ENCODE results near the gene RXRG.

Gene RXRG

DNA sequence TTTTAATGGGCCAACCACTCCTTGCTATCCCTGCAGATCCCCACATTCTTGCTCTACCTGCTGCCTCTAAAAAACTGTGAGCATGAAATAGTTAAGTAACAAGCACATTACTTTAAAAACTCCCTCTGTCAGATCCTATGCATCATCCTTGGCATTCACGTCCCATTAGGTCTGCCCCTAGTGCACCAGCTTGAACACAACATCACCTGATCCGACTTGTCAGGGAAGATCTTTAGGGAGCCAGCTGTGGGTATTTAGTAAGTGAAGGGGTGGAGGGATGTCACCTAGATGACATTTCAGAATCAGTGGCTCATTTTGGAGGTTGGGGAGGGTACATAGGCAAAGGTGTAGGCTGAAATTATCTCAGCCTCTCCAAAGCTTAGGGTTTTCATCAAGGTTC is 33.5 kb downstream of the RXRG start:
- Histone ChIP-seq H3K27me3 (replicated peaks; ENCODE audit: control insufficient read depth, insufficient read depth, low read length) (no peaks in the 10 kb centered on the region; the same call in 1 of the 2 replicates), H3K36me3 (ENCODE audit: control insufficient read depth, insufficient read depth, low read length) (no peaks in the 10 kb centered on the region), H3K4me3 (replicated peaks; ENCODE audit: low read depth, low read length) (no peak overlapping the region)
- no peak for DNase-seq (ENCODE audit: extremely low read depth, insufficient read length)
- TF ChIP-seq CTCF (IDR thresholded peaks at IDR 0.05; ENCODE audit: insufficient read depth, low read length, poor library complexity, severe bottlenecking) = no peak

GRCh38 chr1:165409657-165410358 is 35.1 kb downstream of the RXRG start:
- H3K27me3 ChIP-seq (replicated peaks; ENCODE audit: control insufficient read depth, insufficient read depth, low read length) = no peaks in the 10 kb centered on the region; the same call in 1 of the 2 replicates
- no peak for TF ChIP-seq CTCF (IDR thresholded peaks at IDR 0.05; ENCODE audit: insufficient read depth, low read length, poor library complexity, severe bottlenecking)
- H3K4me3 ChIP-seq (replicated peaks; ENCODE audit: low read depth, low read length) = no peak overlapping the region
- DNase-seq (ENCODE audit: extremely low read depth, insufficient read length) = no peak
- H3K36me3 ChIP-seq (ENCODE audit: control insufficient read depth, insufficient read depth, low read length) = no peaks in the 10 kb centered on the region

DNA sequence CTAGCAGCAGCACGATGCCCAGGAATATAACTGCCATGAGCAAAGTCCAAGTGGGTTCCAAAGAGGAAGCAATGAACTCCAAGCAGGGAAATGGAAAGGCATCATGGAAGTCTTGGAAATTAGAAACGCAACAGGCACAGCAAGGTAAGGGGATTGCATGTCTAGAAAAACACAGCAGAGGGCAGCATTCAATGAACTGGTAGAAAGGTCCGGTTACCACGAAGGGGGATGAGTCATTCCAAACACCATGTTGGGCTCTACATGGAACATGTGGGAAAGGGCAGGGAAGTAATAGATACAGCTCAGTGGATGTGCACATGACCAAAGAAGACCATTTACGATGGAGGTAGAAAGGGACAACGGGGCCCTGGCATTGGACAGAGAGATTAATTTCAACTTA is 36.4 kb downstream of the RXRG start:
- Histone ChIP-seq H3K27me3 (replicated peaks; ENCODE audit: control insufficient read depth, insufficient read depth, low read length) (no peaks in the 10 kb centered on the region; the same call in 1 of the 2 replicates), H3K36me3 (ENCODE audit: control insufficient read depth, insufficient read depth, low read length) (no peaks in the 10 kb centered on the region), H3K4me3 (replicated peaks; ENCODE audit: low read depth, low read length) (no peak overlapping the region)
- DNase-seq (ENCODE audit: extremely low read depth, insufficient read length) = no peak
- TF ChIP-seq CTCF (IDR thresholded peaks at IDR 0.05; ENCODE audit: insufficient read depth, low read length, poor library complexity, severe bottlenecking) = peak; percentile 49

GRCh38 chr1:165407398-165407797 is 37.5 kb downstream of the RXRG start:
- no peak for TF ChIP-seq CTCF (IDR thresholded peaks at IDR 0.05; ENCODE audit: insufficient read depth, low read length, poor library complexity, severe bottlenecking)
- no peak for DNase-seq (ENCODE audit: extremely low read depth, insufficient read length)
- H3K4me3 ChIP-seq (replicated peaks; ENCODE audit: low read depth, low read length) = no peak overlapping the region
- H3K36me3 ChIP-seq (ENCODE audit: control insufficient read depth, insufficient read depth, low read length) = no peaks in the 10 kb centered on the region
- H3K27me3 ChIP-seq (replicated peaks; ENCODE audit: control insufficient read depth, insufficient read depth, low read length) = no peaks in the 10 kb centered on the region; the same call in 1 of the 2 replicates

- Histone ChIP-seq H3K27me3 (replicated peaks; ENCODE audit: control insufficient read depth, insufficient read depth, low read length) (no peaks in the 10 kb centered on the region; the same call in 1 of the 2 replicates), H3K36me3 (ENCODE audit: control insufficient read depth, insufficient read depth, low read length) (no peaks in the 10 kb centered on the region), H3K4me3 (replicated peaks; ENCODE audit: low read depth, low read length) (no peak overlapping the region)
- TF ChIP-seq CTCF (IDR thresholded peaks at IDR 0.05; ENCODE audit: insufficient read depth, low read length, poor library complexity, severe bottlenecking) = peak; percentile 62
- DNase-seq (ENCODE audit: extremely low read depth, insufficient read length) = peak; percentile 12
Observed at GRCh38 chr1:165403835-165404482, 41.0 kb downstream of the RXRG start.
